ENCODE measurements around the gene CEP85. TPM values are rescaled to one million over a fixed set of nuclear protein-coding genes. Genes with fewer than 3 reads are reported as not detected.

The CEP85 gene
- total RNA-seq, 4 donors from 2014 or later = 1.8 to 14.0 (median 5.3) TPM

GRCh38 chr1:26297791-26298124, 63.8 kb downstream of the CEP85 start:
- Histone ChIP-seq H3K9me3 (no peaks in the 10 kb centered on the region), H3K36me3 (no peaks in the 10 kb centered on the region), H3K27ac (no peak overlapping the region), H3K4me1 (no peaks in the 10 kb centered on the region), H3K4me3 (no peak overlapping the region), H3K27me3 (no peaks in the 10 kb centered on the region)
- intact Hi-C loops (cut with DNase I; ENCODE audit: low total_unique reads) = no loop called here
- DNase-seq = no peak
- TF ChIP-seq POLR2A (IDR thresholded peaks at IDR 0.05) (no peak), CTCF (IDR thresholded peaks at IDR 0.05) (no peak)

DNA sequence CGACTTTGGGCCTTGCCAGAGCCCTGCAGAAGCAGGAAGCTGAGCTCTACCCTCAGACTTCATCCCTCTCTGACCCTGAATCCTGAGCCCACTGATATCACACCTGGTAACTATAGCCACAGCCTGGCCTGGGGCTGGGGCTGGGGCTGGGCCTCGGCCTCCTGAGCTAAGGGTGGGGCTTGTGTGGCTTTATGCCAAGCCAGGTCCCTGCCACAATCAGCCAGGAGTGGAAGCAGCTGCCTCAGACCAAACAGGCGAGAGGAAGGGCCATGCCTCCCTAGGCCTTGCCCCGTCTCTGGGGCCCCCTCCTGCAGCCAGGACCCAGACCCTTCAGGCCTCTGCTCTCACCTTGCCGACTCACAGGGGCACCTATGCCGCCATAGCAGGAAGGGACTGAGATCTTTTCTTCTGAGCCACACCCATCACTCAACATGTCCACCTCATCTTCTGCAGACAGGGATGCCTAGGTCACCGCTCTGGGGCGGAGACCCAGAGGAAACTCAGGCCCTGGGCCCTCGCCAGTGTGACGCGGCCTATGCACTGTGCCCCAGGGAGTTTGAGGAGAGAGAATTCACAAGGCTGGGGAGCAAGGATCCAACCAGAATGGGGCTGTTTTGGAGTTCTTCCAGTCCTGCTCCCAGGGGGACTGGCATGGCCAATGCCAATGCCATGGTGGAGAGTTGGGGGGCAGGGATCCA, 66.7 kb downstream of the CEP85 start:
- intact Hi-C loops (cut with DNase I; ENCODE audit: low total_unique reads) = no loop called here
- Histone ChIP-seq H3K4me3 (no peak overlapping the region), H3K36me3 (no peaks in the 10 kb centered on the region), H3K27me3 (no peaks in the 10 kb centered on the region), H3K4me1 (no peaks in the 10 kb centered on the region), H3K27ac (no peak overlapping the region), H3K9me3 (no peaks in the 10 kb centered on the region)
- TF ChIP-seq POLR2A (IDR thresholded peaks at IDR 0.05) (no peak), CTCF (IDR thresholded peaks at IDR 0.05) (no peak)
- no peak for DNase-seq

DNA sequence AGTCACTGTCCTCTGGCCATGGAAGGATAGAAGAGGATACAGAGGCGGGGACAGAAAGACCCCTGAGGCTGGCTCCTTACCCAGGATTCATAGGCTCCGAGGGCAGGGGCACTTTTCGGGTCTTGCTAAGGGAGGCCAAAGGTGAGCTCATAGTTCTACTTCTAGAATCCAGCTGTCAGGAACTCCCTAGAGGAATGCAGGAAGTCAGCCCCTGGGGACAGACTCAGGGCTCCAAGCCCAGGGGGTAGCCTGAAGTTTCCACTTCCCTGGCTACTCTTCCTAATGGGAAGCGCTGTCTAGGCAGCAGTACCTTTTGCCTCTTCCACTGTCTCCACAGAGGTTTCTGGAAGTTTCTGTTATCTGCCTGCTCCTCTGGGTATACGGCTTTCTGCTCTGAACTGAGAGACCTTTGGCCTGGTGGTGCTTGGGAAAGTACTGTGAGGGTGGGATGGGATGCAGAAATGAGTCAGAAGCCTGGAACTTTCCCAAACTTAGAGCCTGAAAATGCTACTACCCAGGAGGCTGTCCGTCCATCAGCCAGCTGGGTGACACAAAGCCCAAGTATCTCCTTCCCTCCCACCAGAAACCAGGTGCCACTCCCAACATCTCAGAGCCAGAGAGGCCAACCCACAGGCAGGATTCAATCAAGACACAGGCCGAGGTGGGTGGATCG, 68.9 kb downstream of the CEP85 start:
- Histone ChIP-seq H3K4me3 (no peak overlapping the region), H3K36me3 (no peaks in the 10 kb centered on the region), H3K4me1 (no peaks in the 10 kb centered on the region), H3K27me3 (no peaks in the 10 kb centered on the region), H3K27ac (no peak overlapping the region), H3K9me3 (no peaks in the 10 kb centered on the region)
- DNase-seq = no peak
- intact Hi-C loops (cut with DNase I; ENCODE audit: low total_unique reads) = no loop called here
- TF ChIP-seq POLR2A (IDR thresholded peaks at IDR 0.05) (no peak), CTCF (IDR thresholded peaks at IDR 0.05) (no peak)

DNA sequence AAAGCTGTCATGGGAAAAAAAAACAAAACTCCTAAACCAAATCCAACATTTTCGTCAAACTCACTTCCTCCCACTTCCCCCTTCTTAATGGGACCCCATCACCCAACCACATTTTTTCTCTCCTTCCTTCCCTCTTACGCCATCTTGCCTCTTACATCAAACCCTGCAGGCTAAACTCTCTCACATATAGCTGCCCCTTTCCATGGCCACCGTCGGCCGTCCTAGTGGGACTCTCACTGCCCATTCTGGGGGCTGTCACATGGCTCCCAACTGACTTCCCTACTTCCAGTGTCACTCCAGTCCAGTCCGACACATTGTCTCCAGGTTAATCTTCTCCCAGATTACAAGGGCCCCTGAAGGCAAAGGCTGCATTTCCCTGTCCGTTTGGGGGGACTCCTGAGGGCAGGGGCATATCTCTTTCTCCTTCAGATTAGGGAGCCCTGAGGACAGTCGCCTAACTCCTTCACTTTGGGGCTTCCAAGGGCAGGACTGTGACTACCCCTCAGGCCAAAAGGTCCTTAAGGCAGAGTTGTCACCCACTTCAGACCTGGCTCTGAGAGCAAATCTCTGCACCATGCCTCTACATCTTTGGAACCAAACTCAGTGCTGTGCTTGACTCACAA, 71.8 kb downstream of the CEP85 start:
- TF ChIP-seq POLR2A (IDR thresholded peaks at IDR 0.05) (no peak), CTCF (IDR thresholded peaks at IDR 0.05) (no peak)
- H3K27me3 ChIP-seq = no peaks in the 10 kb centered on the region
- no peak for DNase-seq
- H3K27ac ChIP-seq = peak overlapping the region in 1 of 2 donors; percentile 43
- no peaks in the 10 kb centered on the region for H3K9me3 ChIP-seq
- H3K4me1 ChIP-seq = no peaks in the 10 kb centered on the region
- peak overlapping the region; percentile 63 to 64 for H3K4me3 ChIP-seq
- H3K36me3 ChIP-seq = no peaks in the 10 kb centered on the region
- intact Hi-C loops (cut with DNase I; ENCODE audit: low total_unique reads) = no loop called here
